Gastrocnemius medialis (tissue), 4 donors: ENCODE data around the gene HDGFL2.

Experiments
- CTCF ChIP-seq, 5 experiments: fragments of 450-650 bp in 3 of 5; fragments of 200-600 bp in 2 of 5; sonication (generic) in 2 of 5; IDR thresholded peaks in 4 of 5; conservative IDR thresholded peaks in 1 of 5; 1 replicate in 4 of 5; 2 replicates in 1 of 5; pipeline ENCODE4 v1.5.1; 2016 to 2019; ENCODE audit warnings: antibody characterized with exemption in 5 of 5, mild to moderate bottlenecking in 3 of 5, moderate library complexity in 3 of 5
- POLR2A ChIP-seq, 2 donors: fragments of 450-650 bp; IDR thresholded peaks; one replicate each; pipeline ENCODE4 v1.6.1; 2017; ENCODE audit warnings: antibody characterized with exemption in 2 of 2, mild to moderate bottlenecking in 2 of 2, moderate library complexity in 2 of 2

DNA sequence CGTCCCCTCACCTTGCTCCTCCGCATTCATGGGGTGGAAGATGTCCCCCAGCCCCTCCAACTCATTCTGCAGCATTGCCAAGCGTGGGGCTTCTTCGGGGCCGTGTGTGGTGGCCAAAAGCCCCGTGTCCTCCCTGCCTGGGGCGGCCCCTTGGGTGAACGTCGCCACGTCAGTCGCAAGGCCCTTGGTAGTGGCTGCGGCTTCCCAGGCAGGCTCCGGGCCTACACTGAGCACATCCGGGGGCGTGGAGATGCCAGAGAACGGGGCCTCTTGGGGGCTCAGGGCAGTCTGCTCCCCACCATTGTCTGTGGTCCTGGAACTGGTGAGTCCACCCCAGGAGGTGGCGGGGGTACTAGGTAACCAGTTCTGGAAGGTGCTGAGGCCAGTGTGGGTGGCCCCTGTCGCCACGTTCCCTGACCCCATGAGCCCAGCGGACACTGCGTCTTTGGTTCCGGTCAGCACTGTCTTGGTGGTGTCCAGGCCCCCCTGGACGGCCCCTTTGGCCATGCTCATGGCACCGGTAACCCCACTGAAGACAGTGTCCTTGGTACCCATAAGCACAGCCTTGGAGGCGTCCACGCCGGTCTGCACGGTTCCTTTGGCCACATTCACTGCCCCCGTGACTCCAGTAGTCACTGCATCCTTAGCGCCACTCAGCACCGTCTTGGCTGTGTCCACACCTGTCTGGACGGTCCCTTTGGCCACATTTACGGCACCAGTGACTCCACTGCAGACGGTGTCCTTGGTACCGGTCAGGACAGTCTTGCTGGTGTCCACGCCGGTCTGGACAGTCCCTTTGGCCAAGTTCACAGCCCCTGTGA is 38.5 kb downstream of the HDGFL2 start:
- TF ChIP-seq CTCF (IDR thresholded peaks at IDR 0.05 in 4 of 5, conservative IDR thresholded peaks at IDR 0.05 in 1 of 5) (no peak), POLR2A (IDR thresholded peaks at IDR 0.05) (no peak)
